ENCODE measurements around the gene OR9Q1.

DNA sequence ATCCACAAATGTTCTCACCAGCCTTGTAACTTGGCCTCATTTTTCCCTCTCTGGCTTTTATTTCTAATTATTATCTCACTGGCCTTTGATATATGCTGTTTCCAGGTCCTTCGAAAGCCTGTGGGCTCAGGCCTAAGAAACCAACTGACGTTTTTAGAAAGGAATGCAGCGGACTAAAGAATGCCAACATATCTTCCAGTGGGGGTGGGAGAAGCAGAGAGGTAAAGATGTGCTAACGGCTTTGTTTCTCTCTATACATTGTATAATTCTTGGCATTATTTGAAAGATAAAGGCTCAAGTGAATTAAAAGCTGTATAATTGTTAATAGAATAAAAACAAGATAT lies 35.3 kb downstream of the OR9Q1 start:
- no peak for TF ChIP-seq POLR2A (IDR thresholded peaks at IDR 0.05)
- TF ChIP-seq, protein P1, sequence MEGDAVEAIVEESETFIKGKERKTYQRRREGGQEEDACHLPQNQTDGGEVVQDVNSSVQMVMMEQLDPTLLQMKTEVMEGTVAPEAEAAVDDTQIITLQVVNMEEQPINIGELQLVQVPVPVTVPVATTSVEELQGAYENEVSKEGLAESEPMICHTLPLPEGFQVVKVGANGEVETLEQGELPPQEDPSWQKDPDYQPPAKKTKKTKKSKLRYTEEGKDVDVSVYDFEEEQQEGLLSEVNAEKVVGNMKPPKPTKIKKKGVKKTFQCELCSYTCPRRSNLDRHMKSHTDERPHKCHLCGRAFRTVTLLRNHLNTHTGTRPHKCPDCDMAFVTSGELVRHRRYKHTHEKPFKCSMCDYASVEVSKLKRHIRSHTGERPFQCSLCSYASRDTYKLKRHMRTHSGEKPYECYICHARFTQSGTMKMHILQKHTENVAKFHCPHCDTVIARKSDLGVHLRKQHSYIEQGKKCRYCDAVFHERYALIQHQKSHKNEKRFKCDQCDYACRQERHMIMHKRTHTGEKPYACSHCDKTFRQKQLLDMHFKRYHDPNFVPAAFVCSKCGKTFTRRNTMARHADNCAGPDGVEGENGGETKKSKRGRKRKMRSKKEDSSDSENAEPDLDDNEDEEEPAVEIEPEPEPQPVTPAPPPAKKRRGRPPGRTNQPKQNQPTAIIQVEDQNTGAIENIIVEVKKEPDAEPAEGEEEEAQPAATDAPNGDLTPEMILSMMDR (IDR thresholded peaks at IDR 0.05): no peak
